Astrocyte of the hippocampus (primary cell): Measurements from ENCODE around the gene FOXP1.

Experiments used
- DNase-seq: peaks from one replicate; pipeline ENCODE4 v3.0.0; 2011; ENCODE audit warnings: low read depth, low spot score

Gene FOXP1

GRCh38 chr3:71265365-71265915 is 318.1 kb downstream of the FOXP1 start:
- no peak for DNase-seq

- no peak for DNase-seq
Observed at GRCh38 chr3:71264840-71265239, 318.7 kb downstream of the FOXP1 start.

- no peak for DNase-seq
Observed at GRCh38 chr3:71262364-71263265, 320.9 kb downstream of the FOXP1 start.

DNA sequence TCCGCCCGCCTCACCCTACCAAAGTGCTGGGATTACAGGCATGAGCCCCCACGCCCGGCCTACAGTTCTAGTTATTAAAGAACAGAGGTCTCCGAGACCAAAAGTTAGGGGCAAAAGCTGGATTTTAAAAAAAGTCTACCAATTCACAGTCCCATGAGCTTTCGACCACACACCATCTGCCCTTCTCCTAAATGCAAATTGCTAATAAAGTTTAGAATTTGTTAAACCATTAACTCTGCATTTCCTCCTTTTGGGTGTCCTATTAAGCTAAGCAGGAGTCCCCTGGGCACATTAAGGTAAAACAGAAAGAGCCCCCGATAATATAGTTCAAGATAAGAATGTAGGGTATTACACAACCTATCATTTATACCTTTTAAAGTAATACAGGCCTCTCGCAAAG is 322.7 kb downstream of the FOXP1 start:
- DNase-seq = no peak

DNA sequence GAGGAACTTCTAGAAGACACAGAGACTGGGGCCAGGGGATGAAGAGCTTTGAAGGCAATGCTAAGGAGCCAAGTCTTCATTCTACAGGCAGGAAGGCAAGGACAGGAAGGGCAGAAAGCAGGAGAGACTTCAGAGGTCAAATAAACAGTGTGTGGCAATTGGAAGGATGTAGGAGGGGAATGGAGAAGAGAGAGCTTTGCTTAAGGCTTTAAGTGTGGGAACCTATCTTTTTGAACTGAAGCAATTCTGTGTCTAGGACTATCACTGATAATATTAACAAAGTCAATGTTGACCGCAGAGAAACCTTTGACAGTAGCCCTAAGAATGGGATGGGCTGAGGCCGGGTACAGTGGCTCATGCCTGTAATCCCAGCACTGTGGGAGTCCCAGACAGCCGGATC is 325.0 kb downstream of the FOXP1 start:
- DNase-seq = no peak

DNA sequence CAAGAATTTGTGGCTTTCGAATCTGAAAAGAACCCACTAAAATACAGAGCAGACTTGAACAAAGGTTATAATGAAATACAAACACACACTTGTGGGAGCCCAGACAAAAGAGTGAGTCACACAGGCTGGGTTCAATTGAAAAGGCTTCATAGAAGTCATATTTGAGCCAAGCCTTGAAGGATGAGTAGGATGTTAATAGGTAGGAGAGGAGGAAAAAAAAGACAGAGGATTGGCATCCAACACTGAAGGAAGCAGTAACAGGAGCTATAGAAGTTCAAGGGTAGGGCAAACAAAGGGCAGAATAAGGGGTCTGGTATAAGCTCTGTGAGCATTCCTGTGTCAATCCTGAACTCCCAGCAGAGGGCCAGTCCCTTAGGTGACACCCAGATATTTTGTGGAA is 325.4 kb downstream of the FOXP1 start:
- peak; percentile 90 for DNase-seq

- no peak for DNase-seq
Observed at GRCh38 chr3:71255498-71255897, 328.0 kb downstream of the FOXP1 start.

DNA sequence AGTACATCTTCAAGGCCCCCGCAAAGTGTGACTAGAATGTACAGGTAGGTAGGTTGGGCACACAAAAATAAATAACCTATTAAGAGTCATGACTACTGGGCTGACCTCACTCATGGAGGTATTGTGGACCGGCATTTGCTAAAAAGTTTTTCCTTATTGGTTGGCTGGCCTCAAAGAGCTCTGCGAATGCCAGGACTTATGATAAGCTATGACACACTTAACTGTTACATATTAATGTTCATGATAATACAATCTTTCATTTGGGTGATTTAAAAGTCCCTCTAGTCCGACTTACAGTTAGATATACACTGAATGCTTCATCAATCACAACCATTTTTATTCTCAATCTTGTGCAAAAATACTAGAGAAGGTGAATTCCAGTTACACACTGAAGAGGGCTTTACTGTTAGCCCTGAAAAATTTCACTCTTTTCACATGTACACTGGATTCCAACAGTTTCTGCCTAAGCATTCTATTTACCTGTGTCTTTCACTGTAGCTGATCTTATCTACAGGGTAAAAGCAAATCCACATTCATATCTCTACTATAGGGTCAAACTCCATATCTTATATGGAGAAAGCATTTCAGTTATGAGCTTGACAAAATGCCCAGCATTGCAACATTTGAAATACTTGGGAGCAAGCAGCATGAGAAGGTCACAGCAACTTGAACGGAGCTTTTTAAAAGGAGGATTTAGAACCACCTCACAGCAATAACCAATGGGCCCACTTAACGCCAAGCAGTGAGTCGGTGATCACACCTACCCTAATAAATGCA is 329.1 kb downstream of the FOXP1 start:
- DNase-seq = no peak

DNA sequence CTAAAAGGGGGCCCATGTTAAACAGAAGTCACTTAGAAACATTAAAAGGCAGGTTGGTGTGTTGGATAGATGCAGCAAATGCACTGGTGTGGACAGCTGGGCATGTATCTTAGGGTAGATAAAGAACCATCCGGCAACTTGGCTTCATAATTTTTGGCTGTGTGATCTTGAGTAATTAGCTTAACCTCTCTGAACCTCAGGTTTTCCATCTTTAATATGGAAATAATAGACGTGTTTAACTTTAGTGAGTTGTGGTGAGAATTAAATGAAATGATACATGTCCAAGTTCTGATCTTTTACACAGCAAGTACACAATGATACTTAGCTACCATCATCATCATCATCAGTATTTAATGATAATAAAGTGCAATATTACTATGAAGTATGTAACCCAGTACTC is 330.4 kb downstream of the FOXP1 start:
- DNase-seq = no peak

DNA sequence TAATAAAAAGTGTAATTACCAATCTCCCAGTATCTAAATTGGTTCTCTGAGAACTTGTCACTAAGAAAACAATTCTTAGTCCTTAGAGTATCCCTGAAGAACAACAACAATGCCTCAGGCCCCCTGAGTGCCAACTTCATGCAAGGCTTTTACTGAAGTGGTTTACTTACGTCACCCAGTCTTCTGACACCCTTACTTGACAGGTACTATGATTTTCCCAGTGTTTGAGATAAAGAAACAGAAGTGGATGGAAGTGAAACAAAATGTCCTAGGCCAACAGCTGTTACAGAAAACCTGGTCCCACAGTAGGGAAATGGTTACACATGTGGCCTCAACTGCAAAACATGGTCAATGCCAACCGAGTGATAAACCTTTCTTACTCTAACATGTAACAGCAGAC is 331.1 kb downstream of the FOXP1 start:
- DNase-seq = no peak

DNA sequence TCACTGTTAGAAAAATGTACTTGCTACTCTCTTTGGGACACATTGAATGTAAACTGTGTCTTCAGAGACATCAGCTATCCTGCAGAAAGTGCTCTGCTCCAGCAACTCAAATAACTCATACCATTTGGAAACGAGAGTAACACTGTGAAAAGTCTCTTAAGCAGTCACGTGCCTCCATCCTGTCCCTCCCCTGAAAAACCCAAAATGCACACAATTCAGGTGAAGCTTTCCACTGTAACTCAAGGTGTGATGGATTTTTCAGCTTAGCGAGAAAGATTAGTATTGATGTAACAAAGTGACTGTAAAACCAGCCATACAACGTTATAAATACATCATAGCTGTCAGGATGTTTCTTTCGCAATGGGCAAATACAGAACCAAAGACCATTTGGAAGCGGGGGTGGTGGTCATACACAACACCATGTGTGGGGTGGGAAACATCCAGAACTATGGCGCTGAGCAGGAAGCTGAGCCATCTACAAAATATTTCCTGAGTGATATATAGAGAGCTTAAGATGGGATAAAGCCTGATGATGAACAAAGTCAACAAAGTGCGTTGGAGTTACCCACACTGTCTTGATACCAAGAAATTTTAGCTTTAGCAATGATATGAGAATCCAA is 332.3 kb downstream of the FOXP1 start:
- DNase-seq = no peak

- no peak for DNase-seq
Observed at GRCh38 chr3:71250026-71250425, 333.5 kb downstream of the FOXP1 start.

DNA sequence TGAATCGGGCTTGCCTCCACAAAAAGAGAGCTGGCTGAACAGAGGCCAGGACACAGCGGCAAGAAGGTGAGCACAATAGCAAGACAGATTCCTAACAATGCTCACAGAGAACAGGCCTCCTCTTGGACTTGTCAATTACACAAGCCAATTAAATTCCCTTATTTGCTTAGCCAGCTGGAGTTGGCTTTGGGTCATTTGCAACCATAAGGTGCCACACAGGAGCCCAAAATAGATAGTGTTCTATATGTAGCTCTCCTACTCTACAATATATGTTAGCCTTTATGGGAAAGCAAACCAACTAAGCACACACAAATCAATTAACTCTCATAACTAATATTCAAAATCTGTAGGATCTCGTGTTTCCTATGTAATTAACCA is 335.6 kb downstream of the FOXP1 start:
- no peak for DNase-seq

- no peak for DNase-seq
Observed at GRCh38 chr3:71247221-71247957, 336.1 kb downstream of the FOXP1 start.

DNA sequence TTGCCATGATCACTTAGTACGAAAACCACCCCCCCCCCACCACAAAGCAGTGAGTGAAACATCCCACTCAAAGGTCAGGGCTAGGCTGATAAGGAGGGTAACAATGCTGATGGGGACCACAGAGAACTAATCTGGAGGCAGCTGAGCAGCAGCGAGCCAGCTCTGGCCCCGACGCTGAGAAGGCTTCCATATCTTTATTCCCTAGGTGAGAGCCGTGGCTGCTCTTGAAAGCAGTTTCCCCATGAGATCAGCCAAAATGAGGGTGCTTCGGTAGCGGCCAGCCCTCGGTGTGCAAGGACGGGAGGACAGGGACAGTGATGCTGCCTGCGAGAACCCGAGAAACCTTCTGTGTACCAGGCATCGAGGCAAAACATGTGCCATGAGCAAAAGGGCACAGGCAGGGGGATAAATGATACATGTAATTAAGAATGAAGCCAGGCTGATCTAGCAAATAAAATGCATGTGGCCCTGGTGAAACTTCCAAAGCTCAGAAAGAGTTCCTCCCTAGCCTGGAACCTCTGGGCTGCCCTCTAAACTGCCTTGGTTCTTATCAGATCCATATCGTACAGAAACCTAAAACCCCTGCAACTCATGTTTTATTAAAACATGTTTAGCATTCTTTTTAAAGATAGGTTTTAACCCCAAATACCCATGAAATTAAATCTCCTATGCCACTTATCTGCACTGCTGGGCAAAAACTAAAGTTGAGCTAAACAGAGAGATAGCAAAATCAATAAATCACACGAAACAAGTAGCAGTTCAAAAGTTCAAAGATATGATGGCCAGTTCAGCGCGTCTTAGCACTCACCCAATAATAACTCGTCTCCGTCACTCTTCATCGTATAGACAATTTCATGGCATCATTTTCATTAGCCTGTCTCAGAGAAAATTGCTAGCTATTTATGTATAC is 337.3 kb downstream of the FOXP1 start:
- DNase-seq = no peak

GRCh38 chr3:71244826-71245488 is 338.6 kb downstream of the FOXP1 start:
- peak; percentile 56 for DNase-seq

GRCh38 chr3:71244153-71244825 is 339.2 kb downstream of the FOXP1 start:
- no peak for DNase-seq

DNA sequence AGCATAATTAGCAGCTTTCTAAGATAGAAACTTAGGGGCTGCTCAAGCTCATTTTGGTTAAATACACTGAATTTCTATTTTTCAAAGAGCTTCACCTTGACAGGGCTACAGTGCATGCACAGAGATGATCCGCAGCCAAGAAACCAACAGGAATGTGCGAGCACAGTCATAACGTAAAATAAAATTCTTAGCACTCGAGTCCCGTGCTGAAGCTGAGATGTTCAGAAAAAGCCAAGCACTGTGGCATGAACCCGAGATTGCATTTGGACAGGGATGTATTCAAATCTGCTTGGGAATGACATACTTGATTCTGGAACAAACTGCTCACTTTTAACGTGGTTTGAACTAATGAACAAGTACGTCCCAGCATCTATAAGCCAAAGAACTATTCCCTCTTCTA is 340.3 kb downstream of the FOXP1 start:
- peak; percentile 52 for DNase-seq

GRCh38 chr3:71241981-71242560 is 341.5 kb downstream of the FOXP1 start:
- DNase-seq = no peak
